Colon (tissue), 2 donors: ENCODE data around the gene PRM2.

ENCODE experiments used
- FAIRE-seq: peaks from 2 replicates; lab custom pipeline; 2012; peaks lifted over from hg19 to GRCh38; lab: Jason Lieb, UNC
- donor health status: control.
- donor health status: control.

Gene PRM2, protein sequence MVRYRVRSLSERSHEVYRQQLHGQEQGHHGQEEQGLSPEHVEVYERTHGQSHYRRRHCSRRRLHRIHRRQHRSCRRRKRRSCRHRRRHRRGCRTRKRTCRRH

DNA sequence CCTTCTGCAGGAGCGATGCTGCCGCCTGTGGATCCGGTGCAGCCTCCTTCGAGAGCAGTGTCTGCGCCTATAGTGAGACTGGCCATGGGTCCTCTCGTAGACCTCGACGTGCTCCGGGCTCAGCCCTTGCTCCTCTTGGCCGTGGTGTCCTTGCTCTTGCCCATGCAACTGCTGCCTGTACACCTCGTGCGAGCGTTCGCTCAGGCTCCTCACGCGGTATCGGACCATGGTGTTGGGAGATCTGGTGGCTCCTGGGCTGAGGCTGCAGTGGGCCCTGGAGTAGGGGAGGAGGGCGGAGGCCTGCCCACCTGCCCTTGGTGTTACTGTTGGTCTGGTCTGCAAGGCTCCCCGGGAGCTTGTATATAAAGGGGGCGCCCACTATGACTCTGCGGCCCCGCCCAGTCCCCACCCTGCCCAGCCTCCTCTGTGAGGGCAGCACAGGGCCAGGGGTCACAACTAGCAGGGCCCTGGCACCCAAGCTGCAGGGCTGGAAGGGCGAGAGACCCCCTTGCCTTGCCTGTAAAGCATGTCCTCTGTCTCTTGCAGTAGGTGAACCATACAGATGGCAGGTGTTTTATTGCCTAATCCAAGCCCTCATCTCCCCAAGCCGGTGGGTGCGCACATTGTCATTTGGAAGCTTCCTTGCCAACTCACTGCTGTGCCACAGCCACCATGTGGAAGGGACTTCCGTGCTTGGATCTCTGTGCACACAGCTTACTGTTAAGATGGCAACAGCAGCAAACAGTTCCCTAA, at the start of gene PRM2:
Gene PRM2, minus strand, starts transcription at position 338 of the 753 bp plus-strand sequence. Its CDS starts 110 bp downstream, at position 228.
- no peak for FAIRE-seq

DNA sequence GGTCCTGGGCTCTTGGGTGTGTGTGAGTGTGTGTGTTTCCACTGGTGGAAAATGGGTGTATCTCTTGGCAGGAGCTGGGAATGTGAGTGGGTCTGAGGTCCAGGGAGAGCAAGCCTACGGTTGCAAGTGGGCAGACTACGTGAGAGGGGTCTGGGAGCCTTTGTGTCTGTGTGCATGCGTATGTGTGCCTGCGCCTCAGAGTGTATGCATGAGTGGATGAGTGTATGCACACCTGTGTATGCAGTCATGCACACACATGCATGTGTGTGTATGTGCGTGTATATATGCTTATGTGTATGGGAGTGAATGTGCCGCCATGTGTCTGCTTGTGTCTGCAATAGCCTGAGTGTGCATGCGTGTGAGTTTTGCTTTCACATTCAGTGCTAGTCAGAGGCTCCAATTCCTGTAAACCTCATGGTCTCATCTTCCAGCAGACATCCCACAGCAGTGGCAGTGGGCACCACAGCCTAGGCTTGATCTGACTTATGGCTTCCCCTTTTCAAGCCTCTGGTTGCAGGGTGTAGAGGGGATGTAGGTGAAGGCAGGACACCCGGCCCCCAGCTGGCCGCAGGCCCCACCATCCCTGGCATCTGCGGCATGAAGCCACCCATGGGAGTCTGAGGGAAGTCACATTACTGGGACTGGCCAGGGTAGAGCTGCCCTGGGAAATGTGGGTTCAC, 49.3 kb upstream of the PRM2 start:
- FAIRE-seq, result no peak

DNA sequence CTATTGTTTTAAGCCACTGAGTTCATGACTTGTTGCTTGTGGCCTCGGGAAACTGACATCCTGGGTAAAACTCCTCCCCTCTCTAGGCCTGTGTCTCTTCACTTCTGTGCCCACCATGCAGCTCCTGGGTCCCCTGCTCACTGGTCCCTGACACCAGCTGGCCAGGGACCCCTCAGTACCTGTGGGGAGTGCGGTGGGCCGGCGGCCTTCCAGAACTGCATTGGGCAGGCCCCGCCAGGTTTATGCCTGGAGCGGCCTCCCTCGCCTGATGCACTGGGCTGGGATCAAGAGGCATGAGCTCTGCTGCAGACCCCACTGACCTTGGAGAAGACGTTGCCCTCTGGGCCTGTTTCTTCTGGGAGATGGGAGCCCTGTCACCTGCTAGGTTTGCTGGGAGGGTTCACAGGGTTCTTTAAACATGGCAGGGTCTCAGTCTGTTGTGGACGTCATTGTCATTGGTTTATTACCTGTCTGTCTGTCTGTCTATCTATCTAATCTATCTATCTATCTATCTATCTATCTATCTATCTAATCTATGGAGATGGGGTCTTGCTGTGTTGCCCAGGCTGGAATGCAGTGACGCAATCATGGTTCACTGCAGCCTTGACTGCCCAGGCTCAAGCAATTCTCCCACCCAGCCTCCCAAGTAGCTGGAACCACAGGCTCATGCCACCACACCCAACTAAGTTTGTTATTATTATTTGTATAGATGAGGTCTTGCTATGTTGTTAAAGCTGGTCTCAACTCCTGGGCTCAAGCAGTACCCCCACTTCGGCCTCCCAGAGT, 47.5 kb upstream of the PRM2 start:
- no peak for FAIRE-seq

DNA sequence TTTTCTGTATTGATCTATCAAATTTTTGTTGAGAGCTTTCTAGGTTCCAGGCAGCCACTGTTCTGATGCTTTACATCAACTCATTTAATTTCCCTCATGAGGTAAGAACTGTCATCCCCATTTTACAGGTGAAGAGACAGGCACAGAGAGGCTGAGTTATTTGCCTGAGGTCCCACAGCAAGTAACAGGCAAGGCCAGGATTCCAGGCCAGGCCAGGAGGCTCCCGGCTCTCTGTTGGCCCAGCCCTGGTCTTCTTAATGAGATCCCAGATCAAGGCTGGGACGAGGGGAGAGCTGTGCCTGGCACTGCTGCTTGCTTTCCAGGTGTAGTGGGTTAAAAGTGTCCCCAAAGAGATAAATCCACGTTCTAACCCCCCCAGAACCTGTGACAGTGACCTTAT, 46.5 kb upstream of the PRM2 start:
- FAIRE-seq, result no peak

DNA sequence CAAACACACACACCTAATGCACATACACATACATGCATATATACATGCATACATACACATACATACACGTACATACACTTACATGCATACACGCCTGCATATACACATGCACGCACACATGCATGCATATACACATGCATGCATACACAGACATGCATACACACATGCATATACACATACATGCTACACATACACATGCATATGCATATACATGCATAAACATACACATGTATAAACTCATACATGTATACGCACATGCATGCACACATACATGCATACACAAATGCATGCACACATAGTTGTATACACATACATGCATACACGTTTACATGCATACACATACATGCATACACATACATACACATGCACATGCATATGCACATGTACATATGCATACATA, 45.4 kb upstream of the PRM2 start:
- no peak for FAIRE-seq

DNA sequence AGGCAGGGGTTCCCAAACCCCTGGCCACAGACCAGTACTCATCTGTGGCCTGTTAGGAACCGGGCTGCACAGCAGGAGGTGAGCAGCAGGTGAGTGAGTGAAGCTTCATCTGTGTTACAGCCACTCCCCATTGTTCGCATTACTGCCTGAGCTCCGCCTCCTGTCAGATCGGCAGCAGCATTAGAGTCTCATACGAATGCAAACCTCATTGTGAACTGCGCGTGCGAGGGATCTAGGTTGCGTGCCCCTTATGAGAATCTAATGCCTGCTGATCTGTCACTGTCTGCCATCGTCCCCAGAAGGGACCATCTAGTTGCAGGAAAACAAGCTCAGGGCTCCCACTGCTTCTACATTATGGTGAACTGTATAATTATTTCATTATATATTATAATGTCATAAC, 43.9 kb upstream of the PRM2 start:
- no peak for FAIRE-seq

DNA sequence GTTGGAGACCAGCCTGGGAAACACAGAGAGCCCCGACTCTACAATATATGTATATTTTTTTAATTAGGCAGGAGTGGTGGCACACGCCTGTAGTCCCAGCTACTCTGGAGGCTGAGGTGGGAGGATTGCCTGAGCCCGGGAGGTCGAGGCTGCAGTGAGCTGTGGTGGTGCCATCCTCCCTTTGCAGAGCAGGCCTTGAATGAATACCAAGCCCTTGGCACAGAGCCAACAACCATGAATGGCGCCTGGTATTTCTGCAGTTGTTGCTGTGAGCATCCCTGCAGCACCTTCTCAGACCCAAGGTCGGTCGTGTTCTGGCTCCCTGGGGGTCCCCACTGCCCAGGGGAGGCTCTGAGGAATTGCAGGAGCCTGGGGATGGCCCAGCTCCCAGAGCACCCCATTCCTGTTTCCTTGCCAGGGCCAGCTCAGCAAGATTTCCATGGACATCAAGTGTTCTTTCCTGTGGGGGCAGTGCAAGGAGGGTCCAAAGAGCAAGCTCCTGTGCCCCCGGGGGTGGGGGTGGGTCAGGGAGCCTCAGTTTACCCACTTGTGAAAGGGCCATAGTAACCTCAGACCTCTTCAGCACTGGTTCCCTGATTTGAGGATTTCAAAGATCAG, 43.4 kb upstream of the PRM2 start:
- FAIRE-seq, result no peak

DNA sequence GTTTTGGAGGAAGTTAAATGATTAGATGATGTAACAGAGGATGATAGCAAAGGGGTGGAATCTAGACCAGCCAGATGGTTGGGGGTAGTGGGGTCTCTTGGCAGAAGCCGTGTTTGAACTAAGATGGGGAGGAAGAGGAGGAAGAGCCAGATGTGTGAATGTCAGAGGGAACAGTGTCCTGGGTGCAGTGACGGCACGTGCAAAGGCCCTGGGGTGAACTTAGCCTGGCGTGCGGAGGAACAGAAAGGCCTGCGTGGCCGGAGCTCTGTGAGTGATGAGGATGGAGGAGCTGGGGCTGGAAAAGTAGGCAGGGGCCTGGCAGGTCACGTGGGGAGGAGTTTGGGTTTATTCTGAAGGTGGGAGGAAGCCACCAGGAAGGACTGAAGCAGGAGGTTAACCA, 42.5 kb upstream of the PRM2 start:
- no peak for FAIRE-seq

DNA sequence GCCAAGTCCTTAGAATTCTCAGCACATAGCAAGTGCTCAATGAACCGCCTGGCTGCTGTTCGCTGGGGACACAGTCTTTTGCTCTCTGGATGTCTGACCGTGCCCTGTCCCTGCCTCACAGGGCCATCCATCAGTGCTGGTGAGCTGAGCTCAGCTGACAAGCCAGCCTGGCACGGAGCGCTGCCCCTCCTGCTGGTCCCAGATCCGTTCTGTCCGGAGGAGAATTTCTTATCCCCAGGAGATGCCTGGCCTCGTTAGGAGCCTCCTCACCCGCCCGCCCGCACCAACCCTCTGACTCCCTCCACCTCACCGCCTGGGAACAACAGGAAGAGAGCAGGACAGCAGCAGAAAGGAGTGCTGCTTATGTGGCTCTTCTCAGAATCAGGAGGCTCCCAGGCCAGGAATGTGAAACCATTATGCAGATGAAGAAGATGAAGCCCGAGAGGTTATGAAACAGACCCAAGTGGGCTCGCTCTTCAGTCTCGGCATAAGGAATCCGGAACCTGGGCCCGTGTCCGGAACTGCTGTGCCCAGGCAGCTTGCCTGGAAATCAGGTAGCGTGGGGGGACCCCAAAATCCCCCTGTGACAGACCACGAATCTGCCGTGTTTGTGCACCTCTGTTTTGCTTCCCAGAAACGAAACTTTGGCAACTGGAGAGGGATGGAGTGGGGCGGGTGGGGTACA, 40.2 kb upstream of the PRM2 start:
- FAIRE-seq, result no peak

DNA sequence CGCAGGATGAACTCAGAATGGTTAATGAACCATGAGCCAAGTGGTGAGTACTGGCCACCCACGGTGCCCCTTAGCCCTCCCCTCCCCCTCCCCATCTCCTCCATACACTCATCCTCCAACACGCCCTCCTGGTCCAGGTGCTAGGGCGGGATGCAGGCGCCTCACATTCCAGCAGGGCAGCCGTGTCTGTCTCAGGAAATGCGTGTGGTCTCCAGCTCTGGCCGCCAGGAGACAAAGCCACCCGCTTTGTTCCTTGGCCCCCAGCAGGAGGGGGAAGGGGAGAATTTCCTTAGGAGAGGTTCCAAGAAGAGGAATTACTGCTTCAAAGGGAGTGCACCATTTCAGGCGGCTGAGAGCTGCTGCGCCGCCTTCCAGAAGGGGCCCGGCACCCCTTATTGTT, 39.2 kb upstream of the PRM2 start:
- FAIRE-seq, result no peak

DNA sequence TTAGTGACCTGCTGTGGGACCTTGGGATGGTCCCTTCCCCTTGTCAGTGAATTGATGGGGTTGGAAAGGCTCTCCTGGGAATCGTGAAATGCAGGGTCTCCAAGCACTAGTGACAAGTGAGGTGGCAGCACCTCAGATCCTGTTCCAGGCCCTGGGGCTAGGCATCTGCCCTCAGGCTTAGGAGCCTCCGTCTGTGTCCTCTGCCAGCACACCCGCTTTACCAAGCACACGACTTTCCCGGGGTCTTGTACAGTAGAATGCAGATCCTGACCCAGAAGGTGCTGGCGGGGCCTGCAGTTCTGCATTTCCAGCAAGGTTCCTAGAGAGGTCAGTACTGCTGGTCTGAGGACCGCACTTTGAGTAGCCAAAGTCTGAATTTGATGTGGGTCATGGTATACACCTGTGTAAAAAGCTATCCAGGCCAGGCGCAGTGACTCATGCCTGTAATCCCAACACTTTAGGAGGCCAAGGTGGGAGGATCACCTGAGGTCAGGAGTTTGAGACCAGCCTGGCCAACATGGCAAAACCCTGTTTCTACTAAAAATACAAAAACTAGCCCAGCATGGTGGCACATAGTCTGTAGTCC, 38.1 kb upstream of the PRM2 start:
- no peak for FAIRE-seq

DNA sequence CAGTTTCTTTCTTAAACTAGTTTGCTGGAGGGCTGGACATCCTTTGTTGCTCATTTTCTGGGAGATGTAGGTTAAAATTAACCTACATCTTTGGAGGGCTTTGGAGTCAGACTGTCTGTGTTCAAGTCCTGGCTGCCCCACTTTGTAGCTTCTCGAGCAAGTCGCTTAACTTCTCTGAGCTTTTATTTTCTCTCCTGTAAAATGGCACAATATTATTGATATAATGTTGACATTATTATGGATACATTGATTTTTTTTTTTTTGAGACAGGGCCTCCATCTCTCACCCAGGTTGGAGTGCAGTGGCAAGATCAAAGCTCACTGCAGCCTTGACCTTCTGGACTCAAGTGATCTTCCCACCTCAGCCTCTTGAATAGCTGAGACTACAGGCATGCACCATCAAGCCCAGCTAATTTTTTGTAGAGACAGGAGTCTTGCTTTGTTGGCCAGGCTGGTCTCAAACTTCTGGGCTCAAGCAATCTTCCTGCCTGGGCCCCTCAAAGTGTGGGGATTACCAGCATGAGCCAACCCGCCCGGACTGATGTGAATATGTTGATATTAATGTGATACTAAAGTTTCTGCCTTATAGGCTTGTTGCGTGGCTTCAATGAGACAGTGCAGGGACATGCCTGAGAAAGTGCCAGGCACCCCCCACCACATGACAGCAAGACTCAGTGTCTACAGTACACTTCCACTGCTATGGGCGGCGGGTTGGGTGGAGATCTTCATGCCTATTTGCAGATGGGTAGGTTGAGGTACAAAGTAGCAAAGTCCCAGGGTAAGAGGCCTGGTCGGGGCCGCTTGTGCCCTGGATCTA, 37.4 kb upstream of the PRM2 start:
- no peak for FAIRE-seq

DNA sequence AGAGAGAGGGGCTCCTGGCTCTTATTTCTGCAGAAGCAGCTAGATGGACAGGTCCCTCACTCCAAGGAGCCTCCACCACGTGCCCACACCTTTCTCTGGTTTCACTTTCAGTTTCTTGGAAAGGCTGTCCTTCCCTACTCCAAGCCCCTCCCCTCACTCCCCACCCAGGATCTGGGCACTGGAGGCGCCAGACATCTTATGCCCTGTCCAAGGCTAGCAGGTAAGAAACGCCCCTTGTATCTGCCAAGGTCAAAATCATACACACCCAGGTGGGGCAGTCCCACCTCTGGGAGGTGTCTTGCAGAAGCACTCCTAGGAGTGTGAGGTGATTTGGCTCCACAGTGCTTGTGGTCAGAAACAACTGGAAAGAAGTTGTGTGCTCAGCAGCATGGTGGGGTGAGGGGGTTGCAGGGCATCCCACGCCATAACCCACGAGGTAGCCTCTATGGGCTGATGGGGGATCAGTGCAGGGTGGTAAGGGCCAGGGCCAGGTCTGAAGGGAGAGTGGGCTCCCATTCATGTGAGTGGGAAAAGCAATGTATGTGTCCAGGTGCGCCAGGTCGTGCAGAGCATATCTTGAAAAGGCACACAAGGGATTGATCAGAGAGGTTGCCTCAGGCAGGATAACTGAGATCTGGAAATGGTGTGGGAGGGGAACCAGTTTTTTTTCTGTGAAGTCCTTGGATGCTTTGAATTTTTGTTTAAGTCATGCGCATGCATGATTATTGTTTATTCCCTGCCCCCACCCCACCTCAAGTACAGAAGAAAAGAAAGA, 36.6 kb upstream of the PRM2 start:
- FAIRE-seq, result no peak

DNA sequence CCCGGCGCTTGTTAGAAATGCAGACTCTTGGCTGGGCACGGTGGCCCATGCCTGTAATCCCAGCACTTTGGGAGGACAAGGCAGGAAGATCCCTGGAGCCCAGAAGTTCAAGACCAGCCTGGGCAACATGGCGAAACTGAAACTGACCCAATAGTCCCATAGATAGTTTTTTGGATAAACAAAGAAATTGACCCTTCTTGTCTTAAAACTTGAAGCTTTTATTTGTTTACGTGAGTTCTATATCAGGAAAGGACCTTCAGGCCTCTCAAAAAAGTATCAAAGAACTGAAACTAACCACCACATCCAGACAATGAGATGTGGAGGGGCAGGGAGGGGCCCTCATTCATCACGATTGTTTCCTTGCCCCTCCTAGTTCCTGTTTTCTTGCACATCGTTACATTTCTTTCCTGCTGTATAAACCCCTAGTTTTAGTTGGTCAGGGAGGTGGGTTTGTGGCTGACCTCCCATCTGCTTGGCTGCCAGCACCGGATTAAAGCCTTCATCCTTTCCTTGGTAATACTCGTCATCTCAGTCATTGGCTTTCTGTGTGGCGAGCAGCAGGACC, 34.8 kb upstream of the PRM2 start:
- FAIRE-seq, result no peak

DNA sequence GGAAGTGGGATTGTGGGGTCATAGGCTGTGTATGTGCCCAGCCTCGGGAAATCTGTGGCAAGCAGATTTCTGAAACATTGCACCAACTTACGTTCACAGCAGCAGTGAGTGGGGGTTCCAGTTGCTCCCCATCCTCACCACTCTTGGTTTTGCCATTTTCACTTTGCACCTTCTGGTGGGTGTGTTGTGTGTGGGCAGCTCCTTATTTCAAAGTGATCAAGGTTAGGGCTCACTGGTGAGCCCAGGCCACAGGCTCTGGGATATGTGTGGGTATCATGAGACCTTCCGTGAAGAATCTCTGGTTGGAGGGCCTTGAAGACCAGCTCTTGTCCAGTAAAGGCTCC, 34.3 kb upstream of the PRM2 start:
- FAIRE-seq, result no peak

DNA sequence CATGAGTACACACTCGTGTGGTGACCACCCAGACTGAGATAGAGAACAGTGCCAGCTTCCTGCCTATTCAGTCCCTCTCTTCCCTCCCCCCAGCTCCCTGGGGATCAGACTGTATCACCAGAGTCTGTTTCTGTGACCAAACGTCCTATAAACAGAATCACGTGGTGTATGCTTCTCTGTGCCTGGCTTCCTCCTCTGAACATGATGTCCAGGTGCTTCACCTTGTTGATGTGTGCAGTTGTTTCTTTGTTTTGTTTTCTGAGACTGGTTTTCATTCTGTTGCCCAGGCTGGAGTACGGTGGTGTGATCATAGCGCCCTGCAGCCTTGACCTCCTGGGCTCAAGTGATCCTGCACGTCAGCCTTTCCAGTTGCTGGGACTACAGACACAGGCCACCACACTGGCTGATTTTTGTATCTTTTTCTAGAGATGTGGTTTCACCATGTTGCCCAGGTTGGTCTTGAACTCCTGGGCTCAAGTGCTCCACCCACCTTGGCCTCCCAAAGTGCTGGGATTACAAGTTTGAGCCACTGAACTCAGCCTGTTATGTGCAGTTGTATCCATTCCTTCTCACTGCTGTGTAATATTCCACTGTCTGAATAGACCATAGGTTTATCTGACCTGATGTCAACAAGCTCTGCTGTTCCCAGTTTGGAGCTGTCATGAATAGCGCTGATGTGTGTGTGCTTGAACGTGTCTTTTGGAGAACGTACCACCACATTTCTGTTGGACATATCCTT, 33.8 kb upstream of the PRM2 start:
- no peak for FAIRE-seq

DNA sequence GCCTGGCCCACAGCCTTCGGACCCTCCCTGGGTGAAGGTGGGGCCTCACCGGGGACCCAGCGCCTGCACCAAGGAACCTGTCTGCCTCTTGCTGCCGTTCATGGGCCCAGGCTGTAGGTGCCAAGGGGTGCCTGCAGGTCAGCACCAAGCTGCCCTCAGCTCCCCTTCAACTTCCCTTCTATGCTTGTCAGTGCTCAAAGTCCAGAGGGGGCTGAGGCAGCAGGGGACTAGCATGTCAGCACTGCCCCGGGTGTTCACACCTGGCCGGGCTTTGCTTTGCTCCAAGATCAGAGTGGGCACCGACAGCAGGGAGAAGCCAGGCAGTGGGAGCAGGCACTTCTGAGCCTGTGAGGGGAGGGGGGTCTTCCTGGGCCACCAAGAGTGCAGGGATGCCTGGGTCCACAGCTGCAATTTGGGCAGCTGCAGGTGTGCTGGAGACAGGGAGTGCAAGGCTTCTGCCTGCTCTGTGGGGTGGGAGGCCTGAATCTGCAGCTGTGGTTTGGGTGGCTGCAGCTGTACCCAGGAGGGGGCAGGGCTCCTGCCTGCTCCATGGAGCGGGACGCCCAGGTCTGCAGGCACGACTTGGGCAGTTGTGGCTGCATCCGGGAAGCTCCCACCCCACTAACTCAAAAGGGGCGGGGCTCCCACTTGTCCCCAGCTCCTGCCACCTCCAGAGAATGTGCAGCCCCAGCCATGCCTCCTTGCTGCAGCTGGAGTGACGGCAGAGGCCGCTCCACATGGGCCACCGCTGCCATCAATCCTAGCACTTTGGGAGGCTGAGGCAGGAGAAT, 32.4 kb upstream of the PRM2 start:
- FAIRE-seq, result no peak
